NCI-H748 (cell line): ENCODE results near the gene NUP188.
"Not testable (repeated sequence)": the region's sequence is repeated elsewhere in the genome, so short reads cannot be mapped to it uniquely, and the experiment has no call there.

ENCODE experiments used
- DNase-seq: peaks from one replicate; lab custom pipeline; 2025; ENCODE audit not compliant: unreplicated experiment; lab: John Stamatoyannopoulos, UW

NUP188 gene

DNA sequence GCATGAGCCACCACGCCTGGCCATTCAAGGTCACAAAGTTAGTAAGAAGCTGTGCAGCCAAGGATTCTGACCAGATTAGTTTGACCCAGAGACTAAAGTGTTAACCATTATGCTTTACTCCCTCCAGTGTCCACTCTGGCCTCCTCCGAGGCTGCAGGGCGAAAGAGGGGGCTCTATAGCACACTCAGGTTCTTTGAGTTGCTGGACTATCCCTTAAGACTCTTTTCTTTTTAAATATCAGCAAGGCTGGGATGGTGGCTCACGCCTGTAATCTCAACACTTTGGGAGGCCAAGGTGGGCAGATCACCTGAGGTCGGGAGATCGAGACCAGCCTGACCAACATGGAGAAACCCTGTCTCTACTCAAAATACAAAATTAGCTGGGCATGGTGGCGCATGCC lies 2.5 kb upstream of the NUP188 start:
- DNase-seq, result not testable (repeated sequence)

DNA sequence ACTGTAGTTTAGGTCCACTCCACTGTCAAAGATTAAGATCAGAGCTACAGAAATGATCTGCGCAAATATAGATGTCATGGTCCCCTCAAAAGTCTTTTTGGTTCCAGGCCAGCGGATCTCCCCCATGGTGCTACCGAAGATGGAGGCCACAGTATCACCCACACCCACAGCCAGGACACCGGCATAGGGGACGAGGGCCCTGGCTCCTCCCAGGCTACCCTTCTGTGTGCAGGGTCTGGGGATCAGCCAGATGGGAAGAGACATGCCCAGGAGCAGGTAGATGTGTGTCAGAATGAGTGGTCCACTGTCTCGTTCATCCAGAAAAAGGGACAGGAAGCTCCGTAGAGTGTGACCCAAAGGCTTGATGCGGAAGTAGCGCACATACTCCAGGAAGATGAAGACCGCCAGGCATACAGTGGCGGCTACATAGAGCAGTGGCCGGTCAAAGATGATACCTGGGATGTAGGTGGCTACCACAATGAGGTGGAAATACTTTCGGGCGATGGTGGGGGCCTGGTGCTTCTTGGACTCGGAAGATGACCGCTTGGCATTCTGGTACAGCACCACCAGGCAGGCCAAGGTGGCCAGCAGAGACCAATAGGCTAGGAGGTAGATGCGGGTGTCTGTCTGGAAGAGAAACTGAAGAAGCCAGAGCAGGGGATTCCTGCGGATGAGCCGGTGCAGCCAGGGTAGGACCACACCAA lies 1.5 kb upstream of the NUP188 start:
- DNase-seq, result no peak

DNA sequence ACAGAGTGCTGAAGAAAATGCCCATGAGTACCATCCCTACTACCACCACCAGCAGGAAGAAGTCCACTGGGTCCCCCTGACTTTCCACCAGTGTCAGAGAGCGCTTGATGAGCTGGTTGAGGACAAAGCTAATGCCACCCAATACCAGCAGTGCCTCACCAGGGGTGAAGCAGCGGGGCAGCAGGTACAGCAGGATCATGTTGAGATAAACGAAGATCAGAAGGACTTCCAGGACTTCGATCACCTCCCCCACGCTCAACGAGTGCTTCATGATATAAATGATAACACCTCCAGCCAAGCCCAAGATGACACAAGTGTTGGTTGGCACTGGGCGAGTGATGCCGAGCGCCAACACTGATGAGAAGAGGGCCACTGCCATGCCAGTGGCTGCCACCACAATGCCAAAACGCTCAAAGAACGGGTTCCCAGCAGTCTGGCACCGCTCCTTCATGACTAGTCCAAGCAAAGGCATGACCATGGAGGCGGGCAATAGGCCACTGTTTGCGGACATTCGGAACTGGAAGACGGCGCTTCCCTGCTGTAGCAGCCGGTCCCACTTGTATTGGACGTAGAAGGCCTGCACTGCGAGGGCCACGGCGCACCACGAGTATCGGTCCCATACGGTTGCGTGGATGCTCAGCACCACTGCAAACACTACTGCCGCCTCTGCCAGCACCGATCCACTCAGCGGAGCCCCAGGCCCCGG lies 775 bp upstream of the NUP188 start:
- DNase-seq, result peak; percentile 56

DNA sequence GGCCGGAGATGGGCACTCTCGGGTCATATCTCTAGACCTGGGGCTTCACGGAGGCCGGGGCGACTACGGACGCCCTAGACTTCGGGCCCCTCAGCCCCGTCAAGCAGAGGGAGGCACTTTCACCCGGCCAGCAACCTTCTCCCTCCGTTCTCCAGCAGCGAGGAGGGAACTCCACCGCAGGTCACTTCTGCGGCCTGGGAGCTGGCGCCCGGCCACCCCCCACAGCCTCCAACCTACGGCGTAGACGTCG lies 297 bp upstream of the NUP188 start:
- DNase-seq, result no peak

DNA sequence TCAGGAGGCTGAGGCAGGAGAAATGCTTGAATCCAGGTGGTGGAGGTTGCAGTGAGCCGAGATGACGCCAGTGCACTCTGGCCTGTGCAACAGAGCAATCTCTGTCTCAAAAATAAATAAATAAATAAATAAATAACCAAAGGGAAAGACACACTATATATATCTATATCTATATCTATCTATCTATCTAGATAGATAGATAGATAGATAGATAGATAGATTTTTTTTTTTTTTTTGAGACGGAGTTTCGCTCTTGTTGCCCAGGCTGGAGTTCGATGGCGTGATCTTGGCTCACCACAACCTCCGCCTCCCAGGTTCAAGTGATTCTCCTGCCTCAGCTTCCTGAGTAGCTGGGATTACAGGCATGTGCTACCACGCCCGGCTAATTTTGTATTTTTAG lies 13.9 kb downstream of the NUP188 start:
- DNase-seq, result not testable (repeated sequence)

DNA sequence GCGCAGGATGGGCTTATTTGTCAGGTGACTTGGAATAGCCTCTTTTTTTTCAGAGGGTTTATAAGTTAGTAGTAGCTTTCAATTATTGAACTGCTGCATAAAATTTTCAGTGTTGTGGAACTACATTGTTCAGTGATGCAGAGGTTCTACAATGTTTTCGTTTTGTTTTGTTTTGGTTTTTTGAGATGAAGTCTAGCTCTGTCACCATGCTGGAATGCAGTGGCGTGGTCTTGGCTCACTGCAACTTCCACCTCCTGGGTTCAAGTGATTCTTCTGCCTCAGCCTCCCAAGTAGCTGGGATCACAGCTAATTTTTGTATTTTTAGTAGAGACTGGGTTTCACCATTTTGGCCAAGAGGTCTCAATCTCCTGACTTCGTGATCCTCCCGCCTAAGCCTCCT lies 22.0 kb downstream of the NUP188 start:
- DNase-seq, result no peak

DNA sequence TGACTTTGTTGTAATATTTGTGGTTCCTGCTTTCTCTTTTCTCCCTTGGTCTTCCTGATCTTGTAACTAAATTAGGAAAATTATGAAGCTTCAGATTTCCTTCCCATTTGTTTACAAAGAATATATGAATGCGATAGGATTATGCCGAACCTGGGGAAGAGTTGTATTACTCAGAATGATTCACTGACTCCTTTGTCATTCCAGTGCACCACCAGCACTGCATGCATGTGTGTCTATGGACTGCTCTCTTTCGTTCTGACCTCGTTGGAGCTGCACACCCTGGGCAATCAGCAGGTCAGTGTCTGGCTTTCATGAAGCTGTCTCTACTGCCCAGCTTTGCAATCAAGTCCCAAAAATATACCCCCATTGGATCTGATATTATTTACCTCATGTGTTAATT lies 25.5 kb downstream of the NUP188 start:
- DNase-seq, result no peak

DNA sequence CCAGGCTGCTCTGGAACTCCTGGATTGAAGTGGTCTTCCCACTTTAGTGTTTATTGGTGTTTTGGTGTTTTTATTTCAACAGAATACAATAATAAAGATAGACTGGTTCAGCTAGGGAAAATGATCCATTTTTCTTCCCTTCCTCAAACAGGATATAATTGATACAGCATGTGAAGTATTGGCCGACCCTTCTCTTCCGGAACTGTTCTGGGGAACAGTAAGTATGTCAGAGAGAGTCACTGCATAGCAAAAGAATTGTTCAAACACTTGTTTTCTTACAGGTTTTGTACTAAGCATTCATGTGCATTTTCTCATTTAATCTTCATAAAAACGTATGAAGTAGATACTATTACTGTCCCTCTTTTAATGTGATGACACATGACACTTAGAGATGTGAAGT lies 31.6 kb downstream of the NUP188 start:
- no peak for DNase-seq

DNA sequence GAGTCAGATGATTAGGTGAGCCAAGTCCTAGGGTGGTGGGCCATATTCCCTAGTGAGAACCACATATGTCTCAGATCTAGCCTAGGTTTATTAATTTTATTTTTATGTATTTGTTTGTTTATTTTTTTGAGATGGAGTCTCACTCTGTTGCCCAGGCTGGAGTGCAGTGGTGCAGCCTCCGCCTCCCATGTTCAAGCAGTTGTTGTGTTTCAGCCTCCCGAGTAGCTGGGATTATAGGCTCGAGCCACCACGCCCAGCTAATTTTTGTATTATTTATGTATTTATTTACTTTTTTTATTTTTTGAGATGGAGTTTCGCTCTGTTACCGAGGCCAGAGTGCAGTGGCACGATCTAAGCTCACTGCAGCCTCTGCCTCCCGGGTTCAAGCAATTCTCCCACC lies 36.0 kb downstream of the NUP188 start:
- no peak for DNase-seq

DNA sequence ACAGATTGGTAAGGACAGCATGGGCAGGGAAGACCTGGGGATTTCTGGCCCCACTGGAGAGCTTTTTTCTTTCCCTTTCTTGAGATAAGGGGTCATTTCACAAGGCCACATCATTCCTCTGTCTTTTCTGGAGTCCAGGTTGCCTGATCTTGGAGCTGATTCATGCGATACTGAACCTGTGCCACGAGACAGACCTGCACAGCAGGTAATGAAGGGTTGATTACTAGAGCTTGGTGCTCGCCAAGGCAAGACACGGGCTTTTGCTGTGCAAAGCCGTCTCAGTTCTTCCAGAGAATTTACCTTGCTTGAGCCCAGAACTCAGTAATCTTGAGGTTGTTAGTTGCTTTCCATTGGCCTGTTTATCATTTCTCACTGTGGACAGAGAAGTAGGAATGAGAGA lies 39.2 kb downstream of the NUP188 start:
- no peak for DNase-seq

DNA sequence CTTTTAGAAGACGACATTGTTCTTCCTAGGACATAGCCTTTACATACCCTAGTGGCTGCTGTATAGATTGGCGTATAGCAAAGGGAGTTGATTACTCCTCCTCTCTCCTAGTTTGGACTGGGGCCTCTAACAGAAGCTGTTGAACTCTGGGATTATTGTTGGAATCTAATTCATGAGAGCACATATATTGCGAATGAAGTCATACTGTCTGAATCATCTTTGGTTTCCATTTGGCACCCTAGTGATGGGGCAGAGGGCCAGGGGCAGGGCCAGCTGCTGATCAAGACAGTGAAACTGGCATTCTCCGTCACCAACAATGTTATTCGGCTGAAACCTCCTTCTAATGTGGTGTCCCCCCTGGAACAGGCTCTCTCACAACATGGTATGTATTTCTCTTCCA lies 40.3 kb downstream of the NUP188 start:
- no peak for DNase-seq

DNA sequence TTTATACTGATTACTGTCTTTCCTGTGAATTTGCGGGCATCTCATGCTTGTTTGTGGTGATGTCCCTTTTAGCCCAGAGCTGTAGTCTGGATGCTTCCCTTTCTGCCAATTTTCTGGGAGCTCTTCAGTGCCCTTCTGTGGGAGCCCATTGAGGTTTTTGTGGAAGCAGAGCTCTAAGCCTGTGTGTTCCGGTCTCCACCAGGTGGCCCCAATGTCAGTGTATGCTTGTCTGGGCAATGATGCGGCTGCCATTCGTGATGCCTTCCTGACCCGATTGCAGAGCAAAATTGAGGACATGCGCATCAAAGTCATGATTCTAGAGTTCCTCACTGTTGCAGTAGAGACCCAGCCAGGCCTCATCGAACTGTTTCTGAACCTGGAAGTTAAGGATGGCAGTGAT lies 45.5 kb downstream of the NUP188 start:
- DNase-seq, result no peak

DNA sequence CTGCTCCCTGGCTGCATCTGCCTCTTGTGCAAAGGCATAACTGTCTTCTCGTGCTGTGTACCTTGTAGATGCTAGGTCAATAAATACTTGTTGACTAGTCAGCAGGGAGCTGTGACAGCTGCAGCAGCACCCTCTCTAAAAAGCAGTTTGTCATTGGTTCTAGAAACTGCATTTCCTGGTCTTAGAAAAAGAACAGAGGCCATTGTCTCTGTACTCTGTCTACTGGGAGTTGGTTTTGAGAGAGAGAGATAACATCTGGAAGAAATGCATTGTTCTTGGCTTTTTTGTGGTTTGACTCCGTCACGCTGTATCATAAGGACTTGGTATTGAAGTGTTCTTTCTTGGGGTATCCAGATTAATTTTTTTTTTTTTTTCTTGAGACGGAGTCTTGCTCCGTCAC lies 48.3 kb downstream of the NUP188 start:
- DNase-seq, result no peak

DNA sequence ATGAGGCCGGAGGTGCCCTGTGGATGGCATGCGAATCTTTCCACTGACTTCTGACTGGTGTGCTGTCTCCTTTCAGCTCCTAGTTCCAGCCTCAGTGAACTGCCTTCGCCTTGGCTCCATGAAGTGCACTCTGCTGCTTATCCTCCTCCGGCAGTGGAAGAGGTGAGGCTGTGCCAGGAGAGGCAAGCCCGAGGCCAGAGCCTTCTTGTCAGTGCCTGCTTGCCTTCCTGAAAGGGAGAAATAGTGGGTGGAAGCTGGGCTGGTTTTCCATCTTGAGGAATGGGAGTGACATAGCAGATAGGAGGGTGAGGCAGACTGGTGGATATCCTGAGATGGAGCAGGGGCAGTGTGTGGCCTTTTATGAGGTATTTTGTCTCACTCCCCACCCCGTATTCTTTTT lies 51.0 kb downstream of the NUP188 start:
- DNase-seq, result no peak

DNA sequence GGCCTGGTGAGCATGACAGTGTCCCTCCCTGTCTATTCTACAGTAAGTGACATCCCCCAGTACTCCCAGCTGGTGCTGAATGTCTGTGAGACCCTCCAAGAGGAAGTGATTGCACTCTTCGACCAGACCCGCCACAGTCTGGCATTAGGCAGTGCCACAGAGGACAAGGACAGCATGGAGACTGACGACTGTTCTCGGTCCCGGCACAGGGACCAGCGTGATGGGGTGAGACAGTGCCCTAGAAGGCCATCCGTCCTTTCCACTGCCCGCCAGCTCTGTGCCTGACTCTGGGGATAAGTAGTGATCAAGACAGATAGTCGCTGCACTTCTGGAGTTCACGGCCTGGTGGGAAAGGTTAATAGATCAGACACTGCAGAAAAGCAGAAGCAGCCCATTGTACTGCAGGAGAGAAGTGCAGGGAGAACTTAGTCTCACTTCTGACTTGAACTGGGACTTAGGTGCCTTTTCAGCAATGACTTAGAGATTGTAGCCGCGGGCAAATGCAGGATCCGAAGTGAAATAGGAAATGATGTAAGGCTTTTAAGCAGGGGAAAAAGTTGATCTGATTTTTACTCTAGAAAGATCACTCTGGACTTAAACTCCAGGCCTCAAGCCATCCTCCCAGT lies 52.2 kb downstream of the NUP188 start:
- no peak for DNase-seq

DNA sequence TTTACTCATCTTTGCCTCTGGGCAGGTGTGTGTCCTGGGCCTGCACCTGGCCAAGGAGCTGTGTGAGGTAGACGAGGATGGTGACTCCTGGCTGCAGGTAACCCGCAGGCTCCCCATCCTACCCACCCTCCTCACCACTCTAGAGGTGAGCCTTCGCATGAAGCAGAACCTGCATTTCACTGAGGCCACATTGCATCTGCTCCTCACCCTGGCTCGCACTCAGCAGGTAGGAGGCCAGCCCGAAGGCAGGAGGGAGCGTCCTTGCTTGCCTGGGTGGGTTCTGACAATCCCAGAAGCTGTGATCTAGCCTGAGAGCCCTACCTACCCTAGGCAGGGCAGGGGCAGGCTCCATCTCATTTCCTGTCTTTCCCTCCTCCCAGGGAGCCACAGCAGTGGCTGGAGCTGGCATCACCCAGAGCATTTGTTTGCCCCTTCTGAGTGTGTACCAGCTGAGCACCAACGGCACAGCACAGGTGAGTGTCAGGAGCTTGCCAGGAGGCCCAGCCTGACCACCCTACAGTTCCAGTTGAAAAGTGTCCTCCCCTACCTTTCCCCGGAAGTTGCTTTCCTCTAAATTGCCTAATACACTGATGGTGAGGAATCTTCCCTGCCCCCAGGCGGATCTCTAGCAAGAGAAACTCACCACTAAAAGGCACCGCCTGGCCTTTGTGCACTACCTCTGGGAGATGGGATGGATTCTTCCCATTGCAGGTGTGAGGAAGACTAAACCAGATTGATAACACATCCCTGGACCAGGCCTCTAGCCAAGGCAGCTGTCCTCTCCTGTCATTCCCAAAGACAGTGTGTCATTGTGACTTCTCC lies 54.2 kb downstream of the NUP188 start:
- DNase-seq, result no peak

DNA sequence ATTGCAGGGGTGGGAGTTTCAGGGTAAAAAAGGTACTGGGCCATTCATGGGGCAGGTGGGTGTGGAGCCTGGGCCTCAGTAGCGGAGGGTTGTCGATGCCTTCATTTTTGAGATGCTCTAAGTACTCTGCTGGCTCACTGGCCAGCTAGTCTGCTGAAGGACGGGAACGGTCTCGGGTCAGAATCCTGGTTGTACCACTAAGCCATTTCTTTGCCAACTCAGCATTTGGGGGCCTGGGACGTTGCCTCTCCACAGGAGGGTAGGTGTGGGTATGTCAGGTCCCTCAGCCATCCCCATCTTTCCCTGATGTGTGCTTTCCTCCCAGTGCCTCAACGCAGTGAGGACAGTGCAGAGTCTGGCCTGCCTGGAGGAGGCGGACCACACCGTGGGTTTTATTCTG lies 55.5 kb downstream of the NUP188 start:
- no peak for DNase-seq

DNA sequence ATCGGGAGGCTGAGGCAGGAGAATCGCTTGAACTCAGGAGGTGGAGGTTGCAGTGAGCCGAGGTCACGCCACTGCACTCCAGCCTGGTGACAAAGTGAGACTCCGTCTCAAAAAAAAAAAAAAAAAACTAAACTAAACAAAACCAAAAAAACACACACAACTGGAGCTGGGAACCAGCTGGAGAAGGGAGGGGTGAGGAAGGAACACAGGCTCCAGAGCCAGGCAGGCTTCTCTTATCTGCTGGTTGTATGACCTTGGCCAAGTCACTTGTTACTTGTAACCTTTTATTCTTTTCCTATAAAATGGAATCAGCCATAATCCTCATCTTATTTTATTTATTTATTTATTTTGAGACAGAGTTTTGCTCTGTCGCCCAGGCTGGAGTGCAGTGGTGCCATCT lies 56.7 kb downstream of the NUP188 start:
- DNase-seq, result not testable (repeated sequence)

DNA sequence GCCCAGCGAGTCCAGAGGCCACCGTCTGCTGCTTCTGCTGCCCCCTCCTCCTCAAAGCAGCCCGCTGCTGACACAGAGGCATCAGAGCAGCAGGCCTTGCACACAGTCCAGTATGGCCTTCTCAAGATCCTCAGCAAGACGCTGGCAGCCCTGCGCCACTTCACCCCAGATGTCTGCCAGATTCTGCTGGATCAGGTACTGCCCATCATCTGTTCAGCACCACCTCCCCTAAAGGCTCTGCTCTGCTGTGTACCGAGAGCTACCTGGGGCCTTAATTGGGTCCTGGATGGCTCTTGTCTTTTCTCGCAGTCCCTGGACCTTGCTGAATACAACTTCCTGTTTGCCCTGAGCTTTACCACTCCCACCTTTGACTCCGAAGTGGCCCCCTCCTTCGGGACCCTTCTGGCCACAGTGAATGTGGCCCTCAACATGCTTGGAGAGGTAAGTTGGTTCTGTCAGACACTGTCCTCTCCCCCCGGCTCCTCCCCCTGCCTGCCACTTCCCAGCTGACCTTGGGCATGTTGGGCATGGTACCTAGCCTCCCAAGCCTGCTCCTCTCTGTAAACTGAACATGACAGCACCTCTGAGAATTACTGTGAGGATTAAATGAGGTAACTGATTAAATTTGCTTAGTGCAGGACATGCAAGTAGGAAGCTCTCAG lies 58.0 kb downstream of the NUP188 start:
- DNase-seq, result no peak

DNA sequence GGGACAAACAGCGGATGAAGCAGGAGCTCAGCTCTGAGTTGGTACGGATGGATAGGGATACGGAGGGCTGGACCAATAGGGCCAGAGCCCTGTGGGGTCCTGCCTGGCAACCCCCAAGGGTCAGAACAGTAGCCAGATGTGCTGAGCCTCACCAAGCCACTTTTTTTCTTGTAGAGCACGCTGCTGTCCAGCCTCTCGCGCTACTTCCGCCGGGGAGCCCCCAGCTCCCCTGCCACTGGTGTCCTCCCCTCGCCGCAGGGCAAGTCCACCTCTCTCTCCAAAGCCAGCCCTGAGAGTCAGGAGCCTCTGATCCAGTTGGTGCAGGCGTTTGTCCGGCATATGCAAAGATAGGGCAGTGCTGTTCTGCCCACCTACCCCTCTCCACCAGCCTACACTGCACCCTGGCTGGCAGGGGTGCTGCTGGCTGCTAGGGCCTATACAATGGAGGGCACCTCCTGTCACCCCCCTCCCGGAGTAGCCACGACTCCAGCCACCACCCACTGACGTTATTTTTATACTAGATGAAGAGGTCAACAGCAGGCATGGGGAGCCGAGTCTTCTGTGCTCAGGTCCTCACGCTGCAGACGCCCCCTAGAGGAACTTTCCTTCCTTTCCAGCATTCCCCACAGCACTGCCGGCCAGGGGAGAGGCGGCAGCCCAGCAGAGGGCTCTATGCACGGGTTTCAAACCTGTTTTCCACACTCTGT lies 59.0 kb downstream of the NUP188 start:
- DNase-seq, result peak; percentile 58
